Subcutaneous abdominal adipose tissue (tissue), 5 donors: ENCODE measurements around the gene C10orf90.
A peak's percentile ranks its signal among the peaks of the same experiment; 100 is the strongest.
"Not testable (repeated sequence)": the region's sequence is repeated elsewhere in the genome, so short reads cannot be mapped to it uniquely, and the experiment has no call there.

Source experiments
- H3K27ac ChIP-seq: one replicate; pipeline ENCODE4 v1.7.0; 2013; ENCODE audit warnings: low read depth, mild to moderate bottlenecking, inconsistent platforms, low read length, moderate library complexity
- H3K27me3 ChIP-seq, 5 donors: one replicate each; pipeline ENCODE4 v1.7.0; 2013; ENCODE audit warnings: low read length in 5 of 5, inconsistent platforms in 1 of 5; ENCODE audit not compliant: control insufficient read depth in 5 of 5, insufficient read depth in 4 of 5
- H3K36me3 ChIP-seq, 5 donors: one replicate each; pipeline ENCODE4 v1.7.0; 2013; ENCODE audit warnings: low read length in 5 of 5; ENCODE audit not compliant: control insufficient read depth in 5 of 5, insufficient read depth in 5 of 5
- H3K4me1 ChIP-seq, 5 donors: one replicate each; pipeline ENCODE4 v1.7.0; 2013; ENCODE audit warnings: low read length in 5 of 5, mild to moderate bottlenecking in 3 of 5, moderate library complexity in 1 of 5; ENCODE audit not compliant: control insufficient read depth in 5 of 5, insufficient read depth in 5 of 5
- H3K4me3 ChIP-seq, 5 donors: one replicate each; pipeline ENCODE4 v1.7.0; 2013; ENCODE audit warnings: low read length in 5 of 5, low read depth in 1 of 5
- H3K9ac ChIP-seq, 5 donors: one replicate each; pipeline ENCODE4 v1.7.0; 2013; ENCODE audit warnings: low read length in 5 of 5, mild to moderate bottlenecking in 4 of 5, moderate library complexity in 3 of 5
- H3K9me3 ChIP-seq, 5 donors: one replicate each; pipeline ENCODE4 v1.7.0; 2013; ENCODE audit warnings: low read length in 5 of 5; ENCODE audit not compliant: control insufficient read depth in 5 of 5
- donor health status: healthy.
- donor health status: healthy.
- donor health status: healthy.
- donor health status: healthy.
- donor health status: healthy.

C10orf90 gene

GRCh38 chr10:126563361-126563760, 107.1 kb downstream of the C10orf90 start:
- Histone ChIP-seq H3K36me3 (no peaks in the 10 kb centered on the region), H3K4me3 (no peak overlapping the region), H3K4me1 (peaks cover 0 to 14% (median 8%) of the 10 kb centered on the region in 5 donors), H3K9ac (no peak overlapping the region), H3K27me3 (no peaks in the 10 kb centered on the region), H3K27ac (no peak overlapping the region), H3K9me3 (no peaks in the 10 kb centered on the region)

GRCh38 chr10:126561921-126562680, 108.4 kb downstream of the C10orf90 start:
- Histone ChIP-seq H3K4me3 (peak overlapping the region in 1 of 5 donors; percentile 10), H3K4me1 (peaks cover 0 to 14% (median 8%) of the 10 kb centered on the region in 5 donors), H3K27ac (no peak overlapping the region), H3K9me3 (no peaks in the 10 kb centered on the region), H3K9ac (no peak overlapping the region), H3K27me3 (no peaks in the 10 kb centered on the region), H3K36me3 (no peaks in the 10 kb centered on the region)

GRCh38 chr10:126561294-126561920, 109.1 kb downstream of the C10orf90 start:
- H3K4me1 ChIP-seq = peaks cover 0 to 14% (median 8%) of the 10 kb centered on the region in 5 donors
- peak overlapping the region; percentile 10 to 55 (median 39) for H3K4me3 ChIP-seq
- H3K36me3 ChIP-seq = no peaks in the 10 kb centered on the region
- no peak overlapping the region for H3K27ac ChIP-seq
- no peaks in the 10 kb centered on the region for H3K9me3 ChIP-seq
- H3K9ac ChIP-seq = no peak overlapping the region
- no peaks in the 10 kb centered on the region for H3K27me3 ChIP-seq

- Histone ChIP-seq H3K4me3 (no peak overlapping the region), H3K27me3 (no peaks in the 10 kb centered on the region), H3K27ac (no peak overlapping the region), H3K9me3 (no peaks in the 10 kb centered on the region), H3K9ac (no peak overlapping the region), H3K4me1 (peaks cover 0 to 14% (median 8%) of the 10 kb centered on the region in 5 donors), H3K36me3 (no peaks in the 10 kb centered on the region)
Observed at GRCh38 chr10:126558881-126559280, 111.6 kb downstream of the C10orf90 start.

GRCh38 chr10:126551202-126551601, 119.3 kb downstream of the C10orf90 start:
- H3K9me3 ChIP-seq = no peaks in the 10 kb centered on the region
- no peaks in the 10 kb centered on the region for H3K36me3 ChIP-seq
- H3K4me1 ChIP-seq = no peaks in the 10 kb centered on the region
- no peak overlapping the region for H3K27ac ChIP-seq
- H3K9ac ChIP-seq = no peak overlapping the region
- H3K27me3 ChIP-seq = peaks cover 0 to 4% (median 0%) of the 10 kb centered on the region in 5 donors
- no peak overlapping the region for H3K4me3 ChIP-seq

GRCh38 chr10:126550586-126550985, 119.9 kb downstream of the C10orf90 start:
- H3K9me3 ChIP-seq, H3K9ac ChIP-seq, H3K27me3 ChIP-seq, H3K4me3 ChIP-seq, H3K36me3 ChIP-seq, H3K27ac ChIP-seq, H3K4me1 ChIP-seq: not testable (repeated sequence)

- peaks cover 0 to 6% (median 3%) of the 10 kb centered on the region in 5 donors for H3K27me3 ChIP-seq
- no peaks in the 10 kb centered on the region for H3K4me1 ChIP-seq
- no peak overlapping the region for H3K4me3 ChIP-seq
- H3K9ac ChIP-seq = no peak overlapping the region
- no peaks in the 10 kb centered on the region for H3K36me3 ChIP-seq
- H3K27ac ChIP-seq = no peak overlapping the region
- H3K9me3 ChIP-seq = no peaks in the 10 kb centered on the region
Observed at GRCh38 chr10:126549344-126549743, 121.1 kb downstream of the C10orf90 start.

- Histone ChIP-seq H3K4me3 (no peak overlapping the region), H3K4me1 (no peaks in the 10 kb centered on the region), H3K9ac (no peak overlapping the region), H3K27ac (no peak overlapping the region), H3K36me3 (no peaks in the 10 kb centered on the region), H3K27me3 (peaks cover 0 to 6% (median 0%) of the 10 kb centered on the region in 5 donors), H3K9me3 (no peaks in the 10 kb centered on the region)
Observed at GRCh38 chr10:126544565-126544964, 125.9 kb downstream of the C10orf90 start.

GRCh38 chr10:126538439-126539135, 131.9 kb downstream of the C10orf90 start:
- Histone ChIP-seq H3K27me3 (peaks cover 0 to 3% (median 0%) of the 10 kb centered on the region in 5 donors), H3K9ac (no peak overlapping the region), H3K4me3 (no peak overlapping the region), H3K36me3 (no peaks in the 10 kb centered on the region), H3K4me1 (no peaks in the 10 kb centered on the region), H3K9me3 (no peaks in the 10 kb centered on the region), H3K27ac (no peak overlapping the region)

GRCh38 chr10:126536656-126537055, 133.8 kb downstream of the C10orf90 start:
- Histone ChIP-seq H3K4me3 (no peak overlapping the region), H3K27me3 (peaks cover 0 to 3% (median 0%) of the 10 kb centered on the region in 5 donors), H3K9me3 (no peaks in the 10 kb centered on the region), H3K27ac (no peak overlapping the region), H3K4me1 (no peaks in the 10 kb centered on the region), H3K9ac (no peak overlapping the region), H3K36me3 (no peaks in the 10 kb centered on the region)
